HG02571 (cell line): ENCODE measurements around the gene FOSL1.
"Not testable (repeated sequence)": the region's sequence is repeated elsewhere in the genome, so short reads cannot be mapped to it uniquely, and the experiment has no call there.

Experiments used
- ATAC-seq: cut with Tn5 transposase; IDR thresholded peaks from one replicate; pipeline ENCODE4 v1.9.1; 2021; ENCODE audit warnings: mild to moderate bottlenecking, moderate library complexity; ENCODE audit not compliant: unreplicated experiment

Gene FOSL1

GRCh38 chr11:65854852-65855837 is 45.0 kb downstream of the FOSL1 start:
- ATAC-seq = no peak

- ATAC-seq = no peak
Observed at GRCh38 chr11:65854161-65854592, 46.0 kb downstream of the FOSL1 start.

- no peak for ATAC-seq
Observed at GRCh38 chr11:65853246-65853979, 46.8 kb downstream of the FOSL1 start.

GRCh38 chr11:65852508-65853245 is 47.5 kb downstream of the FOSL1 start:
- no peak for ATAC-seq

GRCh38 chr11:65851811-65852507 is 48.2 kb downstream of the FOSL1 start:
- no peak for ATAC-seq

GRCh38 chr11:65851083-65851579 is 49.1 kb downstream of the FOSL1 start:
- no peak for ATAC-seq

- ATAC-seq = no peak
Observed at GRCh38 chr11:65850217-65851082, 49.7 kb downstream of the FOSL1 start.

- ATAC-seq = no peak
Observed at GRCh38 chr11:65849771-65850216, 50.4 kb downstream of the FOSL1 start.

GRCh38 chr11:65849366-65849765 is 50.8 kb downstream of the FOSL1 start:
- no peak for ATAC-seq

GRCh38 chr11:65848693-65849092 is 51.5 kb downstream of the FOSL1 start:
- not testable (repeated sequence) for ATAC-seq

- no peak for ATAC-seq
Observed at GRCh38 chr11:65847746-65848145, 52.4 kb downstream of the FOSL1 start.

GRCh38 chr11:65844231-65844872 is 55.8 kb downstream of the FOSL1 start:
- ATAC-seq = no peak

GRCh38 chr11:65843811-65844210 is 56.4 kb downstream of the FOSL1 start:
- ATAC-seq = no peak

GRCh38 chr11:65842144-65842543 is 58.0 kb downstream of the FOSL1 start:
- no peak for ATAC-seq
